GM12878 (cell line): ENCODE measurements around the gene ZC3H15. TPM values are rescaled to one million over a fixed set of nuclear protein-coding genes. Genes with fewer than 3 reads are reported as not detected.

Source experiments
- ATAC-seq: fragments of 200-7000 bp; cut with Tn5 transposase; 3 replicates; pipeline ENCODE4 v1.9.1; 2020; ENCODE audit warnings: mild to moderate bottlenecking, moderate library complexity
- BruUV-seq: library from RNA; stranded (reverse); fragments of 400-500 nt; replicated peaks from 2 replicates; lab custom pipeline; 2021; lab: Mats Ljungman, UMichigan
- CTCF ChIA-PET: fragments of 300-600 bp; sonication (Branson Sonifier 250); formaldehyde crosslinking; extraction: SDS; loops from one replicate; lab custom pipeline; 2021; ENCODE audit warnings: inconsistent platforms; lab: Yijun Ruan, JAX
- POLR2A ChIA-PET: fragments of 350-600 bp; formaldehyde crosslinking; extraction: SDS; loops from one replicate; lab custom pipeline; 2021; ENCODE audit warnings: inconsistent platforms; lab: Charles Lee
- RAD21 ChIA-PET: fragments of 300-600 bp; sonication (Branson Sonifier 250); formaldehyde crosslinking; loops from one replicate; lab custom pipeline; 2023; ENCODE audit warnings: antibody characterized with exemption; ENCODE audit not compliant: unreplicated experiment; lab: Charles Lee
- SMC1A ChIA-PET: fragments of 300-600 bp; sonication (Branson Sonifier 250); formaldehyde crosslinking; loops from one replicate; lab custom pipeline; 2023; ENCODE audit not compliant: unreplicated experiment, uncharacterized antibody; lab: Charles Lee
- DNase-seq: peaks from one replicate; pipeline ENCODE4 v3.0.0-alpha.2; 2011; ENCODE audit warnings: low read depth, low spot score
- FAIRE-seq: peaks from 3 replicates; lab custom pipeline; 2011; peaks lifted over from hg19 to GRCh38; lab: Jason Lieb, UNC
- H2AFZ ChIP-seq: 2 replicates; pipeline ENCODE4 v1.6.0; 2011; ENCODE audit warnings: low read depth, low read length, control low read depth; ENCODE audit not compliant: control insufficient read depth
- H3K27ac ChIP-seq: 2 replicates; pipeline ENCODE4 v1.5.1; 2011; ENCODE audit warnings: control low read depth; ENCODE audit not compliant: control insufficient read depth, insufficient read depth
- H3K27me3 ChIP-seq, 2 experiments: replicated peaks in 1 of 2; 2 replicates each; pipeline versions ENCODE4 v1.6.0 to v1.6.1; 2011; ENCODE audit warnings: low read length in 1 of 2; ENCODE audit not compliant: control insufficient read depth in 2 of 2, insufficient read depth in 2 of 2
- H3K36me3 ChIP-seq, 2 experiments: 2 replicates each; pipeline ENCODE4 v1.5.1; 2011; ENCODE audit warnings: low read length in 1 of 2; ENCODE audit not compliant: control insufficient read depth in 2 of 2, insufficient read depth in 2 of 2
- H3K4me1 ChIP-seq: 2 replicates; pipeline ENCODE4 v1.6.1; 2011; ENCODE audit warnings: mild to moderate bottlenecking, low read length, moderate library complexity, mixed read lengths; ENCODE audit not compliant: control insufficient read depth, insufficient read depth
- H3K4me2 ChIP-seq: 2 replicates; pipeline ENCODE4 v1.6.0; 2011; ENCODE audit warnings: control low read depth; ENCODE audit not compliant: control insufficient read depth, insufficient read depth
- H3K4me3 ChIP-seq: fragments of 200-600 bp; sonication (generic); 2 replicates; pipeline ENCODE4 v1.5.1; 2016
- H3K79me2 ChIP-seq: 2 replicates; pipeline ENCODE4 v1.6.0; 2011; ENCODE audit warnings: low read length; ENCODE audit not compliant: control insufficient read depth, insufficient read depth
- H3K9ac ChIP-seq: 2 replicates; pipeline ENCODE4 v1.8.0; 2011; ENCODE audit warnings: low read length, control low read depth, mixed read lengths; ENCODE audit not compliant: control insufficient read depth, insufficient read depth
- H3K9me3 ChIP-seq: replicated peaks from 3 replicates; pipeline ENCODE4 v1.5.1; 2011; ENCODE audit warnings: mild to moderate bottlenecking, low read length; ENCODE audit not compliant: control insufficient read depth, insufficient read depth
- H4K20me1 ChIP-seq: 2 replicates; pipeline ENCODE4 v1.6.0; 2011; ENCODE audit not compliant: control insufficient read depth, insufficient read depth
- EZH2 ChIP-seq: IDR thresholded peaks from 2 replicates; pipeline ENCODE4 v1.6.1; 2012; ENCODE audit warnings: low read depth, mild to moderate bottlenecking, control low read depth, inconsistent platforms, low read length, borderline replicate concordance; ENCODE audit not compliant: control insufficient read depth
- HDAC6 ChIP-seq: fragments of 200-600 bp; sonication (generic); IDR thresholded peaks from one replicate; pipeline ENCODE4 v1.8.0; 2017; ENCODE audit warnings: antibody characterized with exemption; ENCODE audit not compliant: unreplicated experiment
- HDGF ChIP-seq: fragments of 450-650 bp; IDR thresholded peaks from 2 replicates; pipeline ENCODE4 v1.6.1; 2016; ENCODE audit warnings: antibody characterized with exemption
- WGBS: methylation state at CpG from one replicate; pipeline ENCODE4 v1.1.6; 2016; ENCODE audit warnings: low lambda C conversion rate; ENCODE audit not compliant: insufficient replicate concordance, insufficient coverage; ENCODE audit errors: missing lambda C conversion rate; 5-methylcytosine and 5-hydroxymethylcytosine counted together
- in situ Hi-C: fragments of 300-500 bp; cut with MboI; formaldehyde crosslinking; loops from 9 replicates; pipeline ENCODE4 v1.14.3; 2018; ENCODE audit warnings: mixed read lengths
- intact Hi-C: fragments of 100-400 bp; cut with micrococcal nuclease; formaldehyde crosslinking; loops from one replicate; pipeline ENCODE4 v1.14.2; 2022; ENCODE audit not compliant: unreplicated experiment
- polyA plus RNA-seq, 11 experiments: library from polyadenylated mRNA; depleted of rRNA in 4 of 11; unstranded in 6 of 11; stranded (reverse) in 5 of 11; fragments of >200 nt; fragmentation: Nextera tagmentation in 4 of 11; fragmentation: Illumina TruSeq in 1 of 11; extraction: Ambion mirVana in 4 of 11; extraction: Trizol in 1 of 11; gene quantifications; 1 replicate in 1 of 11; 2 replicates in 10 of 11; pipeline versions ENCODE4 v1.2.1 to v1.2.3, GENCODE V29; 2011 to 2016; ENCODE audit warnings: inconsistent platforms in 2 of 11, missing spikeins in 2 of 11, low read depth in 1 of 11
- total RNA-seq, 4 experiments: library from RNA; depleted of rRNA in 3 of 4; stranded (reverse); fragments of >200 nt in 3 of 4; fragmentation: Illumina TruSeq in 1 of 4; extraction: Trizol in 1 of 4; gene quantifications; 2 replicates each; pipeline versions ENCODE4 v1.2.1 to v1.2.3, GENCODE V29; 2013 to 2021
- TF ChIP-seq, protein P1 (sequence below): fragments of 450-650 bp; IDR thresholded peaks from 2 replicates; pipeline ENCODE4 v1.6.1; 2017; ENCODE audit warnings: mild to moderate bottlenecking, low read depth, inconsistent platforms; ENCODE audit not compliant: poor library complexity, severe bottlenecking
- TF ChIP-seq, protein P2 (sequence below): IDR thresholded peaks from 2 replicates; pipeline ENCODE4 v1.6.1; 2012; ENCODE audit warnings: low read depth, low read length, improper control_type of control experiment

The ZC3H15 gene
- total and polyA plus RNA-seq, 10 of the 15 experiments (the other 5 are each of a cell fraction or from before 2014, with no cell fraction given): 51.5 to 152 (median 123) TPM

- CTCF ChIA-PET: interaction anchor here (0.8 to 1.5 kb wide), 2 partner anchors 17 to 161 kb away, joined by 3 read pairs; no protein-coding TSS in a partner anchor
- RAD21 ChIA-PET: no interaction called here
- H3K4me1 ChIP-seq: no peaks in the 10 kb centered on the region
- no peak overlapping the region for H2AFZ ChIP-seq
- H3K79me2 ChIP-seq: peaks cover 30% of the 10 kb centered on the region
- no peak overlapping the region for H3K4me2 ChIP-seq
- H3K27me3 ChIP-seq: no peaks in the 10 kb centered on the region
- TF ChIP-seq HDAC6 (no peak), HDGF (no peak), EZH2 (no peak)
- TF ChIP-seq, protein P1, sequence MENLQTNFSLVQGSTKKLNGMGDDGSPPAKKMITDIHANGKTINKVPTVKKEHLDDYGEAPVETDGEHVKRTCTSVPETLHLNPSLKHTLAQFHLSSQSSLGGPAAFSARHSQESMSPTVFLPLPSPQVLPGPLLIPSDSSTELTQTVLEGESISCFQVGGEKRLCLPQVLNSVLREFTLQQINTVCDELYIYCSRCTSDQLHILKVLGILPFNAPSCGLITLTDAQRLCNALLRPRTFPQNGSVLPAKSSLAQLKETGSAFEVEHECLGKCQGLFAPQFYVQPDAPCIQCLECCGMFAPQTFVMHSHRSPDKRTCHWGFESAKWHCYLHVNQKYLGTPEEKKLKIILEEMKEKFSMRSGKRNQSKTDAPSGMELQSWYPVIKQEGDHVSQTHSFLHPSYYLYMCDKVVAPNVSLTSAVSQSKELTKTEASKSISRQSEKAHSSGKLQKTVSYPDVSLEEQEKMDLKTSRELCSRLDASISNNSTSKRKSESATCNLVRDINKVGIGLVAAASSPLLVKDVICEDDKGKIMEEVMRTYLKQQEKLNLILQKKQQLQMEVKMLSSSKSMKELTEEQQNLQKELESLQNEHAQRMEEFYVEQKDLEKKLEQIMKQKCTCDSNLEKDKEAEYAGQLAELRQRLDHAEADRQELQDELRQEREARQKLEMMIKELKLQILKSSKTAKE: no peak
- TF ChIP-seq, protein P2, sequence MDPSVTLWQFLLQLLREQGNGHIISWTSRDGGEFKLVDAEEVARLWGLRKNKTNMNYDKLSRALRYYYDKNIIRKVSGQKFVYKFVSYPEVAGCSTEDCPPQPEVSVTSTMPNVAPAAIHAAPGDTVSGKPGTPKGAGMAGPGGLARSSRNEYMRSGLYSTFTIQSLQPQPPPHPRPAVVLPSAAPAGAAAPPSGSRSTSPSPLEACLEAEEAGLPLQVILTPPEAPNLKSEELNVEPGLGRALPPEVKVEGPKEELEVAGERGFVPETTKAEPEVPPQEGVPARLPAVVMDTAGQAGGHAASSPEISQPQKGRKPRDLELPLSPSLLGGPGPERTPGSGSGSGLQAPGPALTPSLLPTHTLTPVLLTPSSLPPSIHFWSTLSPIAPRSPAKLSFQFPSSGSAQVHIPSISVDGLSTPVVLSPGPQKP: no peak
- no peaks in the 10 kb centered on the region for H4K20me1 ChIP-seq
- POLR2A ChIA-PET: no interaction called here
- ATAC-seq (no peak), FAIRE-seq (no peak), DNase-seq (no peak)
- BruUV-seq: no TSS peak
- in situ Hi-C loops: loop anchor here (25.0 kb wide), 1 partner anchor 981 kb away; no protein-coding TSS in a partner anchor
- no peaks in the 10 kb centered on the region; the same call in 2 of the 3 replicates for H3K9me3 ChIP-seq
- H3K27ac ChIP-seq: no peak overlapping the region
- WGBS: 94% methylated on average over 1 of the region's 1 CpG
- intact Hi-C loops: no loop called here
- H3K9ac ChIP-seq: no peak overlapping the region
- SMC1A ChIA-PET: interaction anchor here (0.8 to 2.9 kb wide), 5 partner anchors 10 to 305 kb away, joined by 3 to 20 read pairs (median 5); no protein-coding TSS in a partner anchor
- no peaks in the 10 kb centered on the region for H3K36me3 ChIP-seq
- H3K4me3 ChIP-seq: no peak overlapping the region
Observed at GRCh38 chr2:186480991-186481390, 5.1 kb upstream of the ZC3H15 start.
